ENCODE data around the gene LTBP2.

The LTBP2 gene

GRCh38 chr14:74618078-74618952, 6.3 kb upstream of the LTBP2 start (continued):
- TF ChIP-seq, protein P1, sequence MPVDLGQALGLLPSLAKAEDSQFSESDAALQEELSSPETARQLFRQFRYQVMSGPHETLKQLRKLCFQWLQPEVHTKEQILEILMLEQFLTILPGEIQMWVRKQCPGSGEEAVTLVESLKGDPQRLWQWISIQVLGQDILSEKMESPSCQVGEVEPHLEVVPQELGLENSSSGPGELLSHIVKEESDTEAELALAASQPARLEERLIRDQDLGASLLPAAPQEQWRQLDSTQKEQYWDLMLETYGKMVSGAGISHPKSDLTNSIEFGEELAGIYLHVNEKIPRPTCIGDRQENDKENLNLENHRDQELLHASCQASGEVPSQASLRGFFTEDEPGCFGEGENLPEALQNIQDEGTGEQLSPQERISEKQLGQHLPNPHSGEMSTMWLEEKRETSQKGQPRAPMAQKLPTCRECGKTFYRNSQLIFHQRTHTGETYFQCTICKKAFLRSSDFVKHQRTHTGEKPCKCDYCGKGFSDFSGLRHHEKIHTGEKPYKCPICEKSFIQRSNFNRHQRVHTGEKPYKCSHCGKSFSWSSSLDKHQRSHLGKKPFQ (tag by site-specific recombination; IDR thresholded peaks at IDR 0.05) = no peak
- TF ChIP-seq ZBTB17 (tag by site-specific recombination; IDR thresholded peaks at IDR 0.05) = no peak
- TF ChIP-seq ZNF645 (tag by site-specific recombination; IDR thresholded peaks at IDR 0.05) = no peak
- no peak for TF ChIP-seq ZSCAN16 (tag by site-specific recombination; IDR thresholded peaks at IDR 0.05)
- TF ChIP-seq, protein P2, sequence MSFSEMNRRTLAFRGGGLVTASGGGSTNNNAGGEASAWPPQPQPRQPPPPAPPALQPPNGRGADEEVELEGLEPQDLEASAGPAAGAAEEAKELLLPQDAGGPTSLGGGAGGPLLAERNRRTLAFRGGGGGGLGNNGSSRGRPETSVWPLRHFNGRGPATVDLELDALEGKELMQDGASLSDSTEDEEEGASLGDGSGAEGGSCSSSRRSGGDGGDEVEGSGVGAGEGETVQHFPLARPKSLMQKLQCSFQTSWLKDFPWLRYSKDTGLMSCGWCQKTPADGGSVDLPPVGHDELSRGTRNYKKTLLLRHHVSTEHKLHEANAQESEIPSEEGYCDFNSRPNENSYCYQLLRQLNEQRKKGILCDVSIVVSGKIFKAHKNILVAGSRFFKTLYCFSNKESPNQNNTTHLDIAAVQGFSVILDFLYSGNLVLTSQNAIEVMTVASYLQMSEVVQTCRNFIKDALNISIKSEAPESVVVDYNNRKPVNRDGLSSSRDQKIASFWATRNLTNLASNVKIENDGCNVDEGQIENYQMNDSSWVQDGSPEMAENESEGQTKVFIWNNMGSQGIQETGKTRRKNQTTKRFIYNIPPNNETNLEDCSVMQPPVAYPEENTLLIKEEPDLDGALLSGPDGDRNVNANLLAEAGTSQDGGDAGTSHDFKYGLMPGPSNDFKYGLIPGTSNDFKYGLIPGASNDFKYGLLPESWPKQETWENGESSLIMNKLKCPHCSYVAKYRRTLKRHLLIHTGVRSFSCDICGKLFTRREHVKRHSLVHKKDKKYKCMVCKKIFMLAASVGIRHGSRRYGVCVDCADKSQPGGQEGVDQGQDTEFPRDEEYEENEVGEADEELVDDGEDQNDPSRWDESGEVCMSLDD (tag by site-specific recombination; IDR thresholded peaks at IDR 0.05) = no peak
- no peak for TF ChIP-seq SALL2 (tag by site-specific recombination; IDR thresholded peaks at IDR 0.05; ENCODE audit: borderline replicate concordance)
- TF ChIP-seq ZNF19 (tag by site-specific recombination; IDR thresholded peaks at IDR 0.05; ENCODE audit: low read depth) = no peak
- TF ChIP-seq ZNF221 (tag by site-specific recombination; IDR thresholded peaks at IDR 0.05; ENCODE audit: borderline replicate concordance) = no peak
- TF ChIP-seq, protein P3, sequence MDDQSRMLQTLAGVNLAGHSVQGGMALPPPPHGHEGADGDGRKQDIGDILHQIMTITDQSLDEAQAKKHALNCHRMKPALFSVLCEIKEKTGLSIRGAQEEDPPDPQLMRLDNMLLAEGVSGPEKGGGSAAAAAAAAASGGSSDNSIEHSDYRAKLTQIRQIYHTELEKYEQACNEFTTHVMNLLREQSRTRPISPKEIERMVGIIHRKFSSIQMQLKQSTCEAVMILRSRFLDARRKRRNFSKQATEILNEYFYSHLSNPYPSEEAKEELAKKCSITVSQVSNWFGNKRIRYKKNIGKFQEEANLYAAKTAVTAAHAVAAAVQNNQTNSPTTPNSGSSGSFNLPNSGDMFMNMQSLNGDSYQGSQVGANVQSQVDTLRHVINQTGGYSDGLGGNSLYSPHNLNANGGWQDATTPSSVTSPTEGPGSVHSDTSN (CRISPR knock-in tag; IDR thresholded peaks at IDR 0.05) = no peak
- TF ChIP-seq ZNF561 (tag by site-specific recombination; IDR thresholded peaks at IDR 0.05; ENCODE audit: borderline replicate concordance) = no peak

DNA sequence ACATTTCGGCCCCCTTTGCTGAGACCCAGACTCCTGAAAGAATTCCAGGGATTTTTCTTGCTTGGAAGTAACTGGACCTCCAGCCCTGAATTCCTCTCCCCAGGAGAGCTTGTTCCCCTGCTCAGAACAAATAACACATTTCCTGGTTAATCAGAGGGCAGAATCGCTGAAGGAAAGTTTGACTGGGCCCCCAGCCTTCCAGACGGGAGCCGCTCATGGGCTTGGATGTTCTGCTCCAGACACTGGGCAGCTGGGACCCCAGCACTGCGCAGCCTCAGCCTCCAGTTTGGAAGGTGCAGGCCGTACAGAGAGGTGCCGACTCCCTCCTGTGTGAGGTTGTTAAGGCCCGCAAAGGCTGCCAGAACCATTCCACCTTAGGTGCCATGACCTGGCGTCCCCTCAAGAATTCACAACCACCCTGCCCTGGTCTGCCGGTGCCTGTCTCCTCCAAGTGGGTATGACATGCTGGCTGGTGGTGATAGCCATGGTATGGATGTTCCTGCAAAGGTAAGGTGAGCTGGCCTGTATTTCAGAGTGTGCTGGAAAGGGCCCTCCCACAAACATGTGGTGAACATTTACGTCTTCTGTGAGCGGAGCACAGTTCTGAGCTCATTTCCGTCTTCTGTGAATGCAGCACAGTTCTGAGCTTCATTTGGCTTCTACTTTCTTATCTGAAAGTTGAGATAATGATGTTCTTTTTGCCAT, 5.1 kb upstream of the LTBP2 start:
- Histone ChIP-seq H3K9me3 (ENCODE audit: control insufficient read depth, insufficient read depth, low read depth, low read length) (no peaks in the 10 kb centered on the region), H3K36me3 (ENCODE audit: control insufficient read depth in 2 of 2, insufficient read depth in 1 of 2, low read length in 2 of 2) (no peaks in the 10 kb centered on the region), H3K27ac (ENCODE audit: extremely low read depth, low read depth, low read length) (no peak overlapping the region), H3K4me1 (ENCODE audit: control insufficient read depth, insufficient read depth, low read length) (peaks cover under 1% of the 10 kb centered on the region; the same call in 1 of the 2 replicates), H3K4me3 (ENCODE audit: low read depth, low read length) (no peak overlapping the region)
- CTCF ChIA-PET = interaction anchor here (0.6 to 4.4 kb wide), 2 partner anchors 8 kb away, joined by 3 to 29 read pairs; no protein-coding TSS in a partner anchor
- peak; percentile 70 for TF ChIP-seq GLIS1 (tag by site-specific recombination; IDR thresholded peaks at IDR 0.05)
- no peak for TF ChIP-seq ZNF610 (tag by site-specific recombination; IDR thresholded peaks at IDR 0.05; ENCODE audit: borderline replicate concordance)
- POLR2A ChIA-PET = no interaction called here

DNA sequence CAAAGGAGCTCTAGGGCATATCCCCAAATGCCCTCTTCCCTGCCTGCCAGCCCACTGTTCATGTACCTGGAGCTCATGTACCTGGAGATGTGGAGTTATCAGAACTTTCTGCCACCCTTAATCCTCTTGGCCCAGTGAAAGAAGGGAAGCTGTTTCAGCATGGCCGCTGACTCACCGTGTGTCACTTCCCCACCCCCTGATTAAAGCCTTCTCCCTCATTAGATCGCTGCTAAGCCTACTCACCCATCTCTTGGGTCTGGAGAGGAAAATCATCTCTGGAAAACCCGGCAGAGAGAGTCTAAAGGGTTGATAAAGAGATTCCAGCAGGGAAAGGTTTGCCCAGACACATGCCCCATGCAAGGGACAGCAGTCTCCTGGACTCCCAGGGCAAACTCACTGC, 4.5 kb upstream of the LTBP2 start:
- Histone ChIP-seq H3K9me3 (ENCODE audit: control insufficient read depth, insufficient read depth, low read depth, low read length) (no peaks in the 10 kb centered on the region), H3K4me3 (ENCODE audit: low read depth, low read length) (no peak overlapping the region), H3K4me1 (ENCODE audit: control insufficient read depth, insufficient read depth, low read length) (peaks cover 3% of the 10 kb centered on the region; the same call in 1 of the 2 replicates), H3K36me3 (ENCODE audit: control insufficient read depth in 2 of 2, insufficient read depth in 1 of 2, low read length in 2 of 2) (no peaks in the 10 kb centered on the region), H3K27ac (ENCODE audit: extremely low read depth, low read depth, low read length) (no peak overlapping the region)
- ChIA-PET POLR2A (no interaction called here), CTCF (interaction anchor here (0.6 to 0.7 kb wide), 2 partner anchors 15 to 146 kb away, joined by 3 read pairs; no protein-coding TSS in a partner anchor)
- TF ChIP-seq GLIS2 (tag by site-specific recombination; IDR thresholded peaks at IDR 0.05) = no peak
- no peak for TF ChIP-seq EGR2 (tag by site-specific recombination; IDR thresholded peaks at IDR 0.05; ENCODE audit: low read depth)
